Transverse colon (tissue), 4 donors: ENCODE measurements around the gene HBE1. TPM values are rescaled to one million over a fixed set of nuclear protein-coding genes. Genes with fewer than 3 reads are reported as not detected.
"Not testable (repeated sequence)": the region's sequence is repeated elsewhere in the genome, so short reads cannot be mapped to it uniquely, and the experiment has no call there.

Experiments
- DNase-seq: peaks from one replicate; pipeline ENCODE4 v3.0.0-alpha.2; 2019
- H3K27ac ChIP-seq, 4 donors: fragments of 200-600 bp; sonication (generic); 2 replicates each; pipeline ENCODE4 v1.5.1; 2016 to 2018; ENCODE audit warnings: inconsistent platforms in 4 of 4
- H3K27me3 ChIP-seq: fragments of 200-600 bp; sonication (generic); 2 replicates; pipeline ENCODE4 v1.5.1; 2017; ENCODE audit warnings: inconsistent platforms
- H3K36me3 ChIP-seq, 4 donors: fragments of 200-600 bp; sonication (generic); 2 replicates each; pipeline ENCODE4 v1.5.1; 2017 to 2019; ENCODE audit warnings: inconsistent platforms in 4 of 4
- H3K4me1 ChIP-seq, 4 donors: fragments of 200-600 bp; sonication (generic); 2 replicates each; pipeline ENCODE4 v1.5.1; 2017 to 2020; ENCODE audit warnings: inconsistent platforms in 4 of 4
- H3K4me3 ChIP-seq, 4 donors: fragments of 200-600 bp; sonication (generic); 1 replicate in 1 of 4; 2 replicates in 3 of 4; pipeline versions ENCODE4 v1.5.1 to v1.6.1; 2017 to 2019; ENCODE audit warnings: inconsistent platforms in 4 of 4
- H3K9me3 ChIP-seq, 2 donors: fragments of 200-600 bp; sonication (generic); 2 replicates each; pipeline ENCODE4 v1.5.1; 2017 to 2019; ENCODE audit warnings: inconsistent platforms in 2 of 2
- EP300 ChIP-seq: sonication (generic); formaldehyde crosslinking; IDR thresholded peaks from one replicate; pipeline ENCODE4 v1.6.1; 2017; ENCODE audit warnings: antibody characterized with exemption, low read depth
- POLR2A ChIP-seq: fragments of 450-650 bp; IDR thresholded peaks from one replicate; pipeline ENCODE4 v1.6.1; 2016; ENCODE audit warnings: antibody characterized with exemption, mild to moderate bottlenecking, moderate library complexity
- POLR2AphosphoS5 ChIP-seq, 3 donors: sonication (generic); formaldehyde crosslinking; IDR thresholded peaks; one replicate each; pipeline ENCODE4 v1.6.1; 2016; ENCODE audit warnings: antibody characterized with exemption in 3 of 3
- WGBS, 2 donors: methylation state at CpG; one replicate each; pipeline ENCODE4 v1.1.5; 2018; ENCODE audit warnings: low coverage in 1 of 2; 5-methylcytosine and 5-hydroxymethylcytosine counted together
- in situ Hi-C, 4 donors: fragments of 200-750 bp; cut with MboI; loops; one replicate each; pipeline versions ENCODE4 v1.15.0 to v1.15.1; 2017; ENCODE audit warnings: low sequenced_read_pairs in 3 of 4, low pct_ligation_motif_present in 1 of 4, low pct_unique_long_range_greater_than_20kb in 1 of 4
- intact Hi-C: fragments of 100-400 bp; cut with DNase I; formaldehyde crosslinking; loops from one replicate; pipeline ENCODE4 v1.15.1; 2023; ENCODE audit warnings: low total_unique reads
- total RNA-seq, 4 donors: library from RNA; depleted of rRNA; stranded (reverse); fragments of >200 nt; gene quantifications; one replicate each; pipeline ENCODE4 v1.1.0, GENCODE V29; 2016
- TF ChIP-seq, protein P1 (sequence below), 5 experiments: fragments of 200-600 bp in 3 of 5; fragments of 450-650 bp in 2 of 5; sonication (generic) in 3 of 5; IDR thresholded peaks; 1 replicate in 2 of 5; 2 replicates in 3 of 5; pipeline ENCODE4 v1.5.1; 2016 to 2017; ENCODE audit warnings: antibody characterized with exemption in 5 of 5, inconsistent platforms in 3 of 5, mild to moderate bottlenecking in 2 of 5, moderate library complexity in 1 of 5

HBE1 gene
- total RNA-seq, 4 donors from 2014 or later: not detected

- WGBS, 2 donors: 73 to 86% methylated on average over 1 to 2 of the region's 2 CpGs
- H3K36me3 ChIP-seq, H3K9me3 ChIP-seq, H3K4me1 ChIP-seq, in situ Hi-C loops, DNase-seq, H3K27ac ChIP-seq, intact Hi-C loops, H3K27me3 ChIP-seq, H3K4me3 ChIP-seq: not testable (repeated sequence)
Observed at GRCh38 chr11:5254023-5254422, 15.7 kb downstream of the HBE1 start.

DNA sequence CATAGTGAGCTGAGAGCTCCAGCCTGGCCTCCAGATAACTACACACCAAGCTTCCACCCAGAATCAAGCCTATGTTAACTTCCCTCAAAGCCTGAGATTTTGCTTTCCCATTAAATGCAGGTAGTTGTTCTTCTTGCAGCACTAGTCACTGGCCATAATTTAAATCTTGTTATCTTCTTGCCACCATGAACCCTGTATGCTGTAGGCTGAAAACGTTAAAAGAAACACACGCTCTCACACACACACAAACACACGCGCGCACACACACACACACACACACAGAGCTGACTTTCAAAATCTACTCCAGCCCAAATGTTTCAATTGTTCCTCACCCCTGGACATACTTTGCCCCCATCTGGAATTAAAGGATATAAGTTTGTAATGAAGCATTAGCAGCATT, 16.3 kb downstream of the HBE1 start:
- H3K27ac ChIP-seq, in situ Hi-C loops: not testable (repeated sequence)

GRCh38 chr11:5252919-5253265, 16.9 kb downstream of the HBE1 start:
- H3K9me3 ChIP-seq: no peaks in the 10 kb centered on the region
- WGBS, 2 donors: 10 to 23% methylated on average over 1 of the region's 1 CpG
- no peak overlapping the region for H3K4me3 ChIP-seq
- DNase-seq: no peak
- no peaks in the 10 kb centered on the region for H3K36me3 ChIP-seq
- intact Hi-C loops: no loop called here
- no peaks in the 10 kb centered on the region for H3K4me1 ChIP-seq
- no peaks in the 10 kb centered on the region for H3K27me3 ChIP-seq
- in situ Hi-C loops: no loop called here
- no peak for TF ChIP-seq POLR2AphosphoS5 (IDR thresholded peaks at IDR 0.05)
- TF ChIP-seq, protein P1, sequence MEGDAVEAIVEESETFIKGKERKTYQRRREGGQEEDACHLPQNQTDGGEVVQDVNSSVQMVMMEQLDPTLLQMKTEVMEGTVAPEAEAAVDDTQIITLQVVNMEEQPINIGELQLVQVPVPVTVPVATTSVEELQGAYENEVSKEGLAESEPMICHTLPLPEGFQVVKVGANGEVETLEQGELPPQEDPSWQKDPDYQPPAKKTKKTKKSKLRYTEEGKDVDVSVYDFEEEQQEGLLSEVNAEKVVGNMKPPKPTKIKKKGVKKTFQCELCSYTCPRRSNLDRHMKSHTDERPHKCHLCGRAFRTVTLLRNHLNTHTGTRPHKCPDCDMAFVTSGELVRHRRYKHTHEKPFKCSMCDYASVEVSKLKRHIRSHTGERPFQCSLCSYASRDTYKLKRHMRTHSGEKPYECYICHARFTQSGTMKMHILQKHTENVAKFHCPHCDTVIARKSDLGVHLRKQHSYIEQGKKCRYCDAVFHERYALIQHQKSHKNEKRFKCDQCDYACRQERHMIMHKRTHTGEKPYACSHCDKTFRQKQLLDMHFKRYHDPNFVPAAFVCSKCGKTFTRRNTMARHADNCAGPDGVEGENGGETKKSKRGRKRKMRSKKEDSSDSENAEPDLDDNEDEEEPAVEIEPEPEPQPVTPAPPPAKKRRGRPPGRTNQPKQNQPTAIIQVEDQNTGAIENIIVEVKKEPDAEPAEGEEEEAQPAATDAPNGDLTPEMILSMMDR (IDR thresholded peaks at IDR 0.05): no peak
- no peak for TF ChIP-seq EP300
- TF ChIP-seq POLR2A: no peak
- no peak overlapping the region for H3K27ac ChIP-seq

More for the DNA sequence above, 16.3 kb downstream of the HBE1 start:
- H3K9me3 ChIP-seq, DNase-seq, intact Hi-C loops, H3K4me1 ChIP-seq, H3K36me3 ChIP-seq, H3K4me3 ChIP-seq, H3K27me3 ChIP-seq: not testable (repeated sequence)
- 82 to 89% methylated on average over 5 of the region's 5 CpGs for WGBS, 2 donors

- H3K9me3 ChIP-seq: no peaks in the 10 kb centered on the region
- in situ Hi-C loops: no loop called here
- H3K4me1 ChIP-seq: no peaks in the 10 kb centered on the region
- intact Hi-C loops: no loop called here
- H3K4me3 ChIP-seq: no peak overlapping the region
- 41 to 42% methylated on average over 7 to 9 of the region's 9 CpGs for WGBS, 2 donors
- TF ChIP-seq POLR2A (no peak), POLR2AphosphoS5 (IDR thresholded peaks at IDR 0.05) (no peak), EP300 (no peak)
- TF ChIP-seq, protein P1 (IDR thresholded peaks at IDR 0.05): no peak
- no peak for DNase-seq
- no peaks in the 10 kb centered on the region for H3K27me3 ChIP-seq
- H3K27ac ChIP-seq: no peak overlapping the region
- H3K36me3 ChIP-seq: no peaks in the 10 kb centered on the region
Observed at GRCh38 chr11:5252192-5252918, 17.4 kb downstream of the HBE1 start.

DNA sequence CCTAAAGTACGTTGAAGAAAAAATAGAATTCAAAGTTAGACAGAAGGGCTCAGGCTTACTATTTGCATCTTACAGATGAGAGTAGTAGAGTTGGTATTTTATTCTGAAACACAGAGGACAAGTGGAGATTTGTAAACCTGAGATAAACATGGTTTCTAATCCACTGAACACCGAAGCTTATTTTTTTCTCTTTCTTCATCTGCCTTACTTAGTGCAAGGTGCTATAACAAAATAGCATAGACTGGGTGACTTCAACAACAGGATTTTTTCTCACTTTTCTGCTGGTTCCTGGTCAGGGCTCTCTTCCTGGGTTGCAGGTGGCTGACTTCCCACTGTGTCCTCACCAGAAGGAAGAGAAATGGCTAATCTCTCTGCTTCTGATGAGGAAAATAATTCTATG, 18.0 kb downstream of the HBE1 start:
- no peaks in the 10 kb centered on the region for H3K4me1 ChIP-seq
- H3K9me3 ChIP-seq: no peaks in the 10 kb centered on the region
- H3K36me3 ChIP-seq: no peaks in the 10 kb centered on the region
- WGBS, 2 donors: 48% methylated on average over 2 of the region's 2 CpGs
- TF ChIP-seq POLR2AphosphoS5 (IDR thresholded peaks at IDR 0.05): no peak
- no peak for TF ChIP-seq POLR2A
- no peak for TF ChIP-seq EP300
- TF ChIP-seq, protein P1 (IDR thresholded peaks at IDR 0.05): no peak
- H3K4me3 ChIP-seq: no peak overlapping the region
- no peak for DNase-seq
- in situ Hi-C loops: no loop called here
- intact Hi-C loops: no loop called here
- no peaks in the 10 kb centered on the region for H3K27me3 ChIP-seq
- H3K27ac ChIP-seq: no peak overlapping the region
